Hepatocyte (in vitro differentiated cells): ENCODE results near the gene PRAMEF26.
"Not testable (repeated sequence)": the region's sequence is repeated elsewhere in the genome, so short reads cannot be mapped to it uniquely, and the experiment has no call there.

Experiments
- EZH2 ChIP-seq: fragments of 200-600 bp; sonication (generic); IDR thresholded peaks from 2 replicates; pipeline ENCODE4 v1.6.1; 2016; ENCODE audit warnings: antibody characterized with exemption, mild to moderate bottlenecking, borderline replicate concordance
- EZH2phosphoT487 ChIP-seq: fragments of 200-600 bp; sonication (generic); IDR thresholded peaks from one replicate; pipeline ENCODE4 v1.6.1; 2018; ENCODE audit warnings: antibody characterized with exemption, mild to moderate bottlenecking, low read depth, moderate library complexity; ENCODE audit not compliant: unreplicated experiment, severe bottlenecking
- TF ChIP-seq, protein P1 (sequence below): fragments of 200-600 bp; sonication (generic); IDR thresholded peaks from 2 replicates; pipeline ENCODE4 v1.5.1; 2016; ENCODE audit warnings: antibody characterized with exemption, mild to moderate bottlenecking; ENCODE audit not compliant: poor library complexity

DNA sequence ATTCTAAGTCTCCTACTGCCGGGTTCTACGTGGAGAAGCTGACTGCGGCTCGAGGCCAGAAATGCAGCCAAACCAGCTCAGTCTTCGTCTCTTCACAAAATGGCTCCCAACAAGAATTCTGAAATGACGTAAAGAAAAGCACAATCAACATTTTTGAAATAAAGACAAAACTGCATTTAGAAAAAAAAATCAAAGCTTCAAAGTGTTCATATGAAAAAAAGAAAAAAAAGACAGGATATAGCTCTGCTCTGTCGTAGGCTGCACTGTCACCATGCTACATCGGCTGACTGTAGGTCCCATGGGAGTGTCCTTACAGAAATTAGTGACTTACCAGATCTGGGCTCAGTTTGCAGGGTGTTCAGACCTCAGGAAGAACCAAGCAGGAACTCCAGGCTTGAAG, 9.7 kb upstream of the PRAMEF26 start, which contains the start of gene HNRNPCL4:
- TF ChIP-seq, protein P1, sequence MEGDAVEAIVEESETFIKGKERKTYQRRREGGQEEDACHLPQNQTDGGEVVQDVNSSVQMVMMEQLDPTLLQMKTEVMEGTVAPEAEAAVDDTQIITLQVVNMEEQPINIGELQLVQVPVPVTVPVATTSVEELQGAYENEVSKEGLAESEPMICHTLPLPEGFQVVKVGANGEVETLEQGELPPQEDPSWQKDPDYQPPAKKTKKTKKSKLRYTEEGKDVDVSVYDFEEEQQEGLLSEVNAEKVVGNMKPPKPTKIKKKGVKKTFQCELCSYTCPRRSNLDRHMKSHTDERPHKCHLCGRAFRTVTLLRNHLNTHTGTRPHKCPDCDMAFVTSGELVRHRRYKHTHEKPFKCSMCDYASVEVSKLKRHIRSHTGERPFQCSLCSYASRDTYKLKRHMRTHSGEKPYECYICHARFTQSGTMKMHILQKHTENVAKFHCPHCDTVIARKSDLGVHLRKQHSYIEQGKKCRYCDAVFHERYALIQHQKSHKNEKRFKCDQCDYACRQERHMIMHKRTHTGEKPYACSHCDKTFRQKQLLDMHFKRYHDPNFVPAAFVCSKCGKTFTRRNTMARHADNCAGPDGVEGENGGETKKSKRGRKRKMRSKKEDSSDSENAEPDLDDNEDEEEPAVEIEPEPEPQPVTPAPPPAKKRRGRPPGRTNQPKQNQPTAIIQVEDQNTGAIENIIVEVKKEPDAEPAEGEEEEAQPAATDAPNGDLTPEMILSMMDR: not testable (repeated sequence)
- TF ChIP-seq EZH2, EZH2phosphoT487: not testable (repeated sequence)
